GM15510 (cell line): Measurements from ENCODE around the gene CIITA.
A peak's percentile ranks its signal among the peaks of the same experiment; 100 is the strongest.

Source experiments
- POLR2A ChIP-seq: IDR thresholded peaks from 3 replicates; pipeline ENCODE4 v1.6.1; 2011; ENCODE audit warnings: borderline replicate concordance; ENCODE audit not compliant: insufficient read length; ENCODE audit errors: extremely low read depth

CIITA gene

GRCh38 chr16:10946308-10946707, 69.3 kb downstream of the CIITA start:
- no peak for TF ChIP-seq POLR2A

GRCh38 chr16:10947211-10947787, 70.3 kb downstream of the CIITA start:
- TF ChIP-seq POLR2A = no peak

- no peak for TF ChIP-seq POLR2A
Observed at GRCh38 chr16:10949424-10949970, 72.5 kb downstream of the CIITA start.

- no peak for TF ChIP-seq POLR2A
Observed at GRCh38 chr16:10950393-10950792, 73.4 kb downstream of the CIITA start.

GRCh38 chr16:10951026-10951425, 74.0 kb downstream of the CIITA start:
- TF ChIP-seq POLR2A = no peak

GRCh38 chr16:10954903-10955302, 77.9 kb downstream of the CIITA start:
- no peak for TF ChIP-seq POLR2A

GRCh38 chr16:10957771-10958482, 80.9 kb downstream of the CIITA start:
- no peak for TF ChIP-seq POLR2A

- TF ChIP-seq POLR2A = no peak
Observed at GRCh38 chr16:10959161-10959560, 82.2 kb downstream of the CIITA start.

GRCh38 chr16:10961231-10961630, 84.2 kb downstream of the CIITA start:
- TF ChIP-seq POLR2A = no peak

GRCh38 chr16:10964039-10964890, 87.3 kb downstream of the CIITA start:
- TF ChIP-seq POLR2A = no peak

GRCh38 chr16:10964891-10965326, 87.9 kb downstream of the CIITA start:
- no peak for TF ChIP-seq POLR2A

GRCh38 chr16:10965440-10966061, 88.5 kb downstream of the CIITA start:
- peak; percentile 7 for TF ChIP-seq POLR2A

- TF ChIP-seq POLR2A = no peak
Observed at GRCh38 chr16:10966129-10966528, 89.1 kb downstream of the CIITA start.

GRCh38 chr16:10967986-10968385, 91.0 kb downstream of the CIITA start:
- TF ChIP-seq POLR2A = no peak

GRCh38 chr16:10968498-10968897, 91.5 kb downstream of the CIITA start:
- TF ChIP-seq POLR2A = no peak
